GM12801 (cell line): ENCODE measurements around the gene QSER1.

Experiments
- CTCF ChIP-seq: IDR thresholded peaks from one replicate; pipeline ENCODE4 v1.5.1; 2011; ENCODE audit warnings: control low read depth; ENCODE audit not compliant: insufficient read length; ENCODE audit errors: extremely low read depth

QSER1 gene

DNA sequence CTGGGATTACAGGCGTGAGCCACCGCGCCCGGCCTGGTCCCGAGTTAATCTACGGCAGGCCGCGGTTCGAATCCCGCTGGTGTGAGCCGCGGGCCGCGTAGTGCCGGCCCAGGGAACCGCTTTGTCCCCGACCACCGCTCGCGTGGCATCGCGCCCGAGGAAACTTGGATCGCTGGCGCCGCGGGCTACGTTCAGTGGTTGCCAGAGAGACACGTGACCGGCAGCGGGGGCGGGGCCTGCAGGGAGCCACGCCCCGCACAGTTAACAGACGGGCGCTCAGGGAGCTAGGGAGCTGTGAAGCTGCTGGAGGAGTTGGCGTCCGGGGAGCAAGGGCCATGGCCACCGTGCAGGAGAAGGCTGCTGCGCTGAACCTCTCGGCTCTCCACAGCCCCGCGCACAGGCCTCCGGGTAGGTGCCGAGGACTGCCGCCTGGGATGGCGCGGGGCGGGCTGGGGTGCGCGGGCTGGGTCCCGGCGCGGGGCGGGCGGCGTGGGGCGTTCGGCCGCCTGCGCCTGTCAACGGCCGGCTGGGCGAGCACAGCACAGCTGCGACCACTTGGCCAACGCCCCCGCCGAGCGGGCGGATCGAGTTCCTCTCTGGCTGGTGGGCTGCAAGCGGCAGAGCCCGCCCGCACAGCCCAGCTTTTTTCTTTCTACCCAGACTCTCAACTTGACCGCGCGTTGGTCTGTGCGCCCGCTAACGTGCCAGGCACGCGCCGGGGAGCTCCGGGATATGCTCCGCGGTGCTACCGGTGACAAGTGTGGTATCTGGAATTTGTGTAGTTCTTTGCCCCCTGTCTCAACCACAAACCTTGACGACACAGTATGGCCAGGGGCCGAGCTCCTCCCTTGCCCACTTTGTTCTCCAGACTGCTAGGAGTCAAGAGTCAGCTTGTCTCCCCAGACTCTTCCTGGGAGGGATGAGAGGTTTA lies 123.3 kb downstream of the QSER1 start, which contains the start of gene DEPDC7:
Gene DEPDC7 (plus strand): TSS at position 258 of the 931 bp plus-strand sequence. CDS start 78 bp downstream, at position 336.
- TF ChIP-seq CTCF, result no peak

GRCh38 chr11:33016654-33017053 lies 124.0 kb downstream of the QSER1 start:
- TF ChIP-seq CTCF, result no peak

DNA sequence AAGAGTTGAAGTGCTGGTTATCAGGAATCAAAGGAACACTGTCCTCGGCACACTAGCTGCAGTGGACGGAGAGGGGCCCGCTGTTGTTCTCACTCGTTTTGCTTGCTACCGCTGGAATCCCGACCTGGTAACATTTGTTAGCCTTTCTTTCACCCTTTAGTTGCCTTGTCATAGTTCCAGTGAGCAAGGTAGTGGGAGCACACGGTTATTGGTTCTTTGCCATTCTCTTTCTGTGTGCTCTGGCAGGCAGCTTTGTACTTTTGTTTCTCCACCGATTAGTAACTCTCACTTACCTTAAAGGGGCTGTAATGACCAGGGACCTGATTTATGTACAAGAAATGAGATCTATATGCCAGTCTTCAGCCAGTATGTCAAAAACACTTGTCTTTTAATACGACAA lies 124.9 kb downstream of the QSER1 start:
- TF ChIP-seq CTCF, result no peak

DNA sequence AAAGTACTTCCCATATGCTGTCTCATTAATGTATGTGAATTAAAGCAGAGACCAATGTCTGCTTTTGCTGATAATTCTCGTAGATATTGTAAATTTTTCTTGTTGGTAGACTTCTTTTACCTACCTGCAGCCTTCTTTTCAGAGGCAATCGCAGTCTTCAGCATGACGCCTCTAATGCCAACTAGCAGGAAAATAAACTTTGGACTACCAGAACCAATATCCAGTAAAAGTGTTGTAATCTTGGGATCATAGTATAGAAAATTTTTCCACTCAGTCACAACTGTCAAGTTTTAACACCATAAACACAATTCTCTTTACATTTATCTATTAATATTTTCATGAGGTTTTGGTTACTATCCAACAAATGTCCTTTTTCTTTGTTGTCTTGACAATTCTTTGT lies 125.4 kb downstream of the QSER1 start:
- no peak for TF ChIP-seq CTCF

- no peak for TF ChIP-seq CTCF
Measured at GRCh38 chr11:33018840-33019239, 126.2 kb downstream of the QSER1 start.

DNA sequence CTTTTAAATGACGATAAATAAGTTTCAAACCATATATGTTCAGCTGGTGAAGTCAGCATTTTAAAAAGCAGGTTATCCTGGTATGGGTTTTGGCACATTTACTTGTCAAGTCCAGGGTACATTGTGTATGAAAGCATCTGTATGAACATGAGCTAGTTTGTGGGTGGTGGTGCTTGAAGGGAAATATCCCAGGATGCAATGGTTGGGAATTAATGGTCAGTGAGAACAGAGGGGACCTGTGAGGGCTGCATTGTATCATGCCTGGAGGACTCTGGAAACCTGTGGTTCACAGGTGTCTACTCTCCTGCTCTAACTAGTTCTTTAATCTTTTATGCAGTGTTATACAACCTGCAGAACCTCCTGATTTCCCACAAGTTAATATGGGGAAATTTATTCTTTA lies 128.9 kb downstream of the QSER1 start:
- no peak for TF ChIP-seq CTCF

DNA sequence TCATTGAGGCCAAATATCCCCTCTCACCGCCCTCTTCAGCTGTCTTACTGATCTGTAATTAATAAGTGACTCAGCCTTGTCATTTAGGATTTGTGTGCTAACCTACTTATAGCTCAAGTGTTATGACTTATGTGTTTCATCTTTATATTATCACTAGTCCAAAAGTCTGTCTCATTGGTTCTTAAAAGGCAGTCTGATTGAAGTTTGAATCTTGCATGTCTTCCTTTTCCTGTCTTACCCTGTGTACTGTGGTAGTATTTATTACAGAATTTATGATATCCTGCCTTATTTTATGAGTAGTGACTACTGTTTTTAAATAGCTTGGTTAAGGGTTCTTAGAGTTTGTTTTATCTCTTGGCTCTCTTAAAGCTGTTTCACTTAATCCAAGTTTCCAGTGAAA lies 129.3 kb downstream of the QSER1 start:
- no peak for TF ChIP-seq CTCF
